Ovary (tissue), 9 donors: ENCODE results near the gene CACNA1C. TPM values are rescaled to one million over a fixed set of nuclear protein-coding genes. Genes with fewer than 3 reads are reported as not detected.

Source experiments
- DNase-seq, 5 donors: peaks; one replicate each; pipeline ENCODE4 v3.0.0-alpha.2; 2019 to 2020
- H3K27ac ChIP-seq, 2 donors: fragments of 200-600 bp; one replicate each; pipeline versions ENCODE4 v1.5.1 to v1.8.0; 2019 to 2022
- H3K27me3 ChIP-seq: fragments of 200-600 bp; one replicate; pipeline ENCODE4 v1.8.0; 2022
- H3K36me3 ChIP-seq: fragments of 200-600 bp; sonication (generic); one replicate; pipeline ENCODE4 v1.5.1; 2019
- H3K4me1 ChIP-seq: one replicate; pipeline ENCODE4 v1.8.1; 2013; ENCODE audit warnings: mild to moderate bottlenecking, moderate library complexity; ENCODE audit not compliant: insufficient read depth
- H3K4me3 ChIP-seq: fragments of 200-600 bp; sonication (generic); one replicate; pipeline ENCODE4 v1.5.1; 2017
- H3K9me3 ChIP-seq, 2 donors: fragments of 200-600 bp in 1 of 2; sonication (generic) in 1 of 2; one replicate each; pipeline versions ENCODE4 v1.5.1 to v1.8.1; 2013 to 2019; ENCODE audit warnings: mild to moderate bottlenecking in 1 of 2, moderate library complexity in 1 of 2
- CTCF ChIP-seq, 3 donors: fragments of 450-650 bp in 2 of 3; fragments of 200-600 bp in 1 of 3; IDR thresholded peaks; one replicate each; pipeline versions ENCODE4 v1.5.1 to v1.8.0; 2016 to 2022; ENCODE audit warnings: antibody characterized with exemption in 3 of 3, mild to moderate bottlenecking in 1 of 3
- EP300 ChIP-seq: sonication (generic); formaldehyde crosslinking; IDR thresholded peaks from one replicate; pipeline ENCODE4 v1.6.1; 2017; ENCODE audit warnings: antibody characterized with exemption
- POLR2A ChIP-seq: fragments of 450-650 bp; IDR thresholded peaks from one replicate; pipeline ENCODE4 v1.6.1; 2017; ENCODE audit warnings: antibody characterized with exemption, mild to moderate bottlenecking, moderate library complexity
- WGBS, 3 donors: extraction: QIAGEN DNeasy Blood & Tissue Kit in 1 of 3; methylation state at CpG; one replicate each; pipeline versions ENCODE4 v1.1.5 to v1.1.7; 2013 to 2017; 5-methylcytosine and 5-hydroxymethylcytosine counted together
- intact Hi-C, 4 donors: fragments of 100-400 bp; cut with DNase I; formaldehyde crosslinking; loops; one replicate each; pipeline versions ENCODE4 v1.11.0 to v1.15.1; 2022 to 2023
- polyA plus RNA-seq, 2 donors: library from polyadenylated mRNA; stranded (reverse); fragments of 200-250 nt in 1 of 2; fragments of 350-450 nt in 1 of 2; fragmentation: Illumina TruSeq in 1 of 2; extraction: RNeasy Lipid Tissue Mini Kit (QIAGEN cat#74804) in 1 of 2; gene quantifications; one replicate each; pipeline ENCODE4 v1.2.3, GENCODE V29; 2013 to 2014
- total RNA-seq, 7 donors: library from RNA; depleted of rRNA in 2 of 7; stranded (reverse); fragments of >200 nt in 2 of 7; fragmentation: NEBNext Ultra II Directional in 3 of 7; extraction: Animal tissue kit (Norgen Biotek cat#: 25700) in 3 of 7; gene quantifications; one replicate each; pipeline versions ENCODE4 v1.1.0 to v1.2.4, GENCODE V29; 2016 to 2023
- donor health status: DM: no; HTN: no; CAD: no; lungs with moderate emphysema.
- donor health status: DM: no; HTN: no; CAD: no.
- donor health status: Bipolar disorder and iron deficiency.
- donor health status: DM: yes; HTN: yes; CAD: no.
- donor health status: DM: no; HTN: no; CAD: no.
- donor health status: DM: yes; HTN: yes; CAD: no.

CACNA1C gene
- total and polyA plus RNA-seq, 9 donors: 2.2 to 8.3 (median 3.7) TPM

- Histone ChIP-seq H3K9me3 (no peaks in the 10 kb centered on the region), H3K4me3 (no peak overlapping the region), H3K36me3 (no peaks in the 10 kb centered on the region), H3K27ac (no peak overlapping the region), H3K27me3 (no peaks in the 10 kb centered on the region), H3K4me1 (peaks cover 1% of the 10 kb centered on the region)
- intact Hi-C loops: no loop called here
- WGBS, 3 donors: 86 to 92% (median 89%) methylated on average over 11 of the region's 11 CpGs
- no peak for DNase-seq
- TF ChIP-seq POLR2A: no peak
- no peak for TF ChIP-seq EP300
- no peak for TF ChIP-seq CTCF (IDR thresholded peaks at IDR 0.05)
These were observed 344.7 kb downstream of the CACNA1C start for GRCh38 chr12:2397356-2398045.

GRCh38 chr12:2401040-2401439 lies 348.3 kb downstream of the CACNA1C start:
- no peaks in the 10 kb centered on the region for H3K27me3 ChIP-seq
- intact Hi-C loops: no loop called here
- peaks cover 1% of the 10 kb centered on the region for H3K4me1 ChIP-seq
- H3K36me3 ChIP-seq: no peaks in the 10 kb centered on the region
- DNase-seq: no peak
- no peak for TF ChIP-seq CTCF (IDR thresholded peaks at IDR 0.05)
- TF ChIP-seq POLR2A: no peak
- no peak for TF ChIP-seq EP300
- H3K9me3 ChIP-seq: no peaks in the 10 kb centered on the region
- H3K4me3 ChIP-seq: no peak overlapping the region
- H3K27ac ChIP-seq: no peak overlapping the region
- WGBS, 3 donors: 76 to 86% (median 76%) methylated on average over 2 of the region's 2 CpGs

- Histone ChIP-seq H3K4me1 (no peaks in the 10 kb centered on the region), H3K36me3 (no peaks in the 10 kb centered on the region), H3K4me3 (no peak overlapping the region), H3K27me3 (no peaks in the 10 kb centered on the region), H3K27ac (no peak overlapping the region), H3K9me3 (no peaks in the 10 kb centered on the region)
- WGBS, 3 donors: 49 to 57% (median 55%) methylated on average over 5 of the region's 5 CpGs
- TF ChIP-seq CTCF (IDR thresholded peaks at IDR 0.05) (no peak), EP300 (no peak), POLR2A (no peak)
- intact Hi-C loops: no loop called here
- DNase-seq: no peak
These were observed 349.3 kb downstream of the CACNA1C start for GRCh38 chr12:2402073-2402579.

GRCh38 chr12:2403221-2403976 lies 350.6 kb downstream of the CACNA1C start:
- no peaks in the 10 kb centered on the region for H3K9me3 ChIP-seq
- no peak for DNase-seq
- H3K36me3 ChIP-seq: no peaks in the 10 kb centered on the region
- H3K4me1 ChIP-seq: no peaks in the 10 kb centered on the region
- intact Hi-C loops: no loop called here
- TF ChIP-seq POLR2A: no peak
- TF ChIP-seq CTCF (IDR thresholded peaks at IDR 0.05): no peak
- TF ChIP-seq EP300: no peak
- no peak overlapping the region for H3K4me3 ChIP-seq
- WGBS, 3 donors: 92% methylated on average over 14 of the region's 14 CpGs
- no peak overlapping the region for H3K27ac ChIP-seq
- H3K27me3 ChIP-seq: no peaks in the 10 kb centered on the region
